PC-9 (cell line): ENCODE measurements around the gene COLQ. TPM values are rescaled to one million over a fixed set of nuclear protein-coding genes. Genes with fewer than 3 reads are reported as not detected.

Experiments
- BruUV-seq: library from RNA; stranded (reverse); fragments of 400-500 nt; replicated peaks from 2 replicates; lab custom pipeline; 2021; lab: Mats Ljungman, UMichigan
- CTCF ChIA-PET: fragments of 300-600 bp; sonication (Branson Sonifier 250); formaldehyde crosslinking; loops from one replicate; lab custom pipeline; 2022; ENCODE audit warnings: antibody characterized with exemption; lab: Charles Lee
- POLR2A ChIA-PET: fragments of 300-600 bp; sonication (Branson Sonifier 250); formaldehyde crosslinking; loops from one replicate; lab custom pipeline; 2022; ENCODE audit warnings: antibody characterized with exemption; ENCODE audit not compliant: unreplicated experiment; lab: Charles Lee
- DNase-seq, 2 experiments: peaks; one replicate each; pipeline versions ENCODE4 v3.0.0 to v3.0.0-alpha.2; 2015 to 2022; ENCODE audit warnings: mixed read lengths in 1 of 2
- H2AFZ ChIP-seq: fragments of 200-600 bp; sonication (generic); 2 replicates; pipeline ENCODE4 v1.8.1; 2017; ENCODE audit warnings: antibody characterized with exemption
- H3F3A ChIP-seq: fragments of 200-600 bp; sonication (generic); 2 replicates; pipeline ENCODE4 v1.8.1; 2017; ENCODE audit warnings: antibody characterized with exemption, mild to moderate bottlenecking, low read depth; ENCODE audit not compliant: insufficient read depth
- H3K27ac ChIP-seq: fragments of 200-600 bp; sonication (generic); 2 replicates; pipeline ENCODE4 v1.6.1; 2016; ENCODE audit warnings: mixed run types
- H3K27me3 ChIP-seq: fragments of 200-600 bp; sonication (generic); 2 replicates; pipeline ENCODE4 v1.6.1; 2016; ENCODE audit warnings: low read depth, mixed run types; ENCODE audit not compliant: insufficient read depth
- H3K36me3 ChIP-seq: fragments of 200-600 bp; sonication (generic); 2 replicates; pipeline ENCODE4 v1.6.1; 2016; ENCODE audit warnings: low read depth, mixed run types
- H3K4me1 ChIP-seq: fragments of 200-600 bp; sonication (generic); replicated peaks from 2 replicates; pipeline ENCODE4 v1.6.1; 2016; ENCODE audit warnings: mixed run types; ENCODE audit not compliant: insufficient read depth
- H3K4me2 ChIP-seq: fragments of 200-600 bp; sonication (generic); 2 replicates; pipeline ENCODE4 v1.6.1; 2017; ENCODE audit warnings: mixed run types
- H3K4me3 ChIP-seq: fragments of 200-600 bp; sonication (generic); 2 replicates; pipeline ENCODE4 v1.6.1; 2016; ENCODE audit warnings: mixed run types
- H3K79me2 ChIP-seq: fragments of 200-600 bp; sonication (generic); 2 replicates; pipeline ENCODE4 v1.6.1; 2017; ENCODE audit warnings: low read depth, mixed run types
- H3K9me2 ChIP-seq: fragments of 200-600 bp; sonication (generic); 2 replicates; pipeline ENCODE4 v1.8.1; 2017; ENCODE audit warnings: mild to moderate bottlenecking; ENCODE audit not compliant: insufficient read depth
- H3K9me3 ChIP-seq: fragments of 200-600 bp; sonication (generic); 2 replicates; pipeline ENCODE4 v1.8.1; 2016; ENCODE audit warnings: low read depth; ENCODE audit not compliant: insufficient read depth
- H4K20me1 ChIP-seq: fragments of 200-600 bp; sonication (generic); 2 replicates; pipeline ENCODE4 v1.8.1; 2017; ENCODE audit not compliant: insufficient read depth
- EZH2 ChIP-seq: fragments of 200-600 bp; sonication (generic); IDR thresholded peaks from 2 replicates; pipeline ENCODE4 v1.8.0; 2017; ENCODE audit warnings: antibody characterized with exemption, low read depth
- intact Hi-C: fragments of 100-400 bp; cut with micrococcal nuclease; formaldehyde crosslinking; loops from one replicate; pipeline ENCODE4 v1.10.0; 2022; ENCODE audit not compliant: unreplicated experiment
- total RNA-seq: library from RNA; stranded (reverse); gene quantifications from 2 replicates; pipeline ENCODE4 v1.2.3, GENCODE V29; 2021
- TF ChIP-seq, protein P1 (sequence below): fragments of 200-600 bp; sonication (generic); conservative IDR thresholded peaks from 2 replicates; pipeline ENCODE4 v1.6.1; 2017; ENCODE audit warnings: mixed run types, antibody characterized with exemption, mild to moderate bottlenecking, moderate library complexity

Gene COLQ
- total RNA-seq, 1 experiment from 2014 or later = 0.79 TPM

- POLR2A ChIA-PET = no interaction called here
- TF ChIP-seq, protein P1, sequence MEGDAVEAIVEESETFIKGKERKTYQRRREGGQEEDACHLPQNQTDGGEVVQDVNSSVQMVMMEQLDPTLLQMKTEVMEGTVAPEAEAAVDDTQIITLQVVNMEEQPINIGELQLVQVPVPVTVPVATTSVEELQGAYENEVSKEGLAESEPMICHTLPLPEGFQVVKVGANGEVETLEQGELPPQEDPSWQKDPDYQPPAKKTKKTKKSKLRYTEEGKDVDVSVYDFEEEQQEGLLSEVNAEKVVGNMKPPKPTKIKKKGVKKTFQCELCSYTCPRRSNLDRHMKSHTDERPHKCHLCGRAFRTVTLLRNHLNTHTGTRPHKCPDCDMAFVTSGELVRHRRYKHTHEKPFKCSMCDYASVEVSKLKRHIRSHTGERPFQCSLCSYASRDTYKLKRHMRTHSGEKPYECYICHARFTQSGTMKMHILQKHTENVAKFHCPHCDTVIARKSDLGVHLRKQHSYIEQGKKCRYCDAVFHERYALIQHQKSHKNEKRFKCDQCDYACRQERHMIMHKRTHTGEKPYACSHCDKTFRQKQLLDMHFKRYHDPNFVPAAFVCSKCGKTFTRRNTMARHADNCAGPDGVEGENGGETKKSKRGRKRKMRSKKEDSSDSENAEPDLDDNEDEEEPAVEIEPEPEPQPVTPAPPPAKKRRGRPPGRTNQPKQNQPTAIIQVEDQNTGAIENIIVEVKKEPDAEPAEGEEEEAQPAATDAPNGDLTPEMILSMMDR = no peak
- TF ChIP-seq EZH2 = no peak
- H3K4me3 ChIP-seq = no peak overlapping the region
- no peaks in the 10 kb centered on the region for H3K36me3 ChIP-seq
- H3K79me2 ChIP-seq = no peaks in the 10 kb centered on the region
- H3K9me2 ChIP-seq = no peaks in the 10 kb centered on the region
- BruUV-seq = no TSS peak
- CTCF ChIA-PET = no interaction called here
- H3K27me3 ChIP-seq = no peaks in the 10 kb centered on the region; the same call in 1 of the 2 replicates
- intact Hi-C loops = no loop called here
- H3K4me2 ChIP-seq = no peak overlapping the region
- DNase-seq = no peak
- no peaks in the 10 kb centered on the region for H3F3A ChIP-seq
- no peak overlapping the region for H2AFZ ChIP-seq
- H3K27ac ChIP-seq = no peak overlapping the region
- no peaks in the 10 kb centered on the region; the same call in 1 of the 2 replicates for H4K20me1 ChIP-seq
- H3K4me1 ChIP-seq = no peaks in the 10 kb centered on the region
- H3K9me3 ChIP-seq = no peaks in the 10 kb centered on the region
These were observed 6.7 kb downstream of the COLQ start for GRCh38 chr3:15514663-15515340.

GRCh38 chr3:15513810-15514662, 7.5 kb downstream of the COLQ start:
- intact Hi-C loops = no loop called here
- Histone ChIP-seq H3K27ac (no peak overlapping the region), H3F3A (no peaks in the 10 kb centered on the region), H2AFZ (no peak overlapping the region), H3K27me3 (no peaks in the 10 kb centered on the region; the same call in 1 of the 2 replicates), H3K4me3 (no peak overlapping the region), H4K20me1 (no peaks in the 10 kb centered on the region; the same call in 1 of the 2 replicates), H3K4me2 (no peak overlapping the region), H3K4me1 (no peaks in the 10 kb centered on the region), H3K9me3 (no peaks in the 10 kb centered on the region), H3K79me2 (no peaks in the 10 kb centered on the region), H3K9me2 (no peaks in the 10 kb centered on the region), H3K36me3 (no peaks in the 10 kb centered on the region)
- ChIA-PET CTCF (no interaction called here), POLR2A (no interaction called here)
- no TSS peak for BruUV-seq
- DNase-seq = no peak
- TF ChIP-seq, protein P1 = no peak
- TF ChIP-seq EZH2 = no peak

DNA sequence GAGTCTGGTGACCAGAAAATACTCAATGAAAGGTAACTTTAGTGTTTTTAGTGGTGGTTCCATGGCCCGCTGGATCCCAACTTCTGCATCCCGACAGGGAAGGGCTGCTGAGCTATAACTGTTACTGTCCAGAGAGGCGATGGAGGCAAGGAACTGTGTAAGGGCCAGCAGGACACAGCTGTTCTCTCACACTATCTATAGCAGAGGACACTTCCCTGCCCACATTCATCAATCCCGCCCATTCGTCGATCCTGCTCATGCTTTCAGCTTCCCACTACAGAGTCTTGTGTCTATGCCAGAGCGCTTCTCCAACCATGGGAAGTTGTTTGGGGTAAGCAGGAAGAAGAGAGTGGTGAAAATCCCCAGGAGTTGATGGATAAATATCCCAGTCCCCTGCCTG, 8.4 kb downstream of the COLQ start:
- POLR2A ChIA-PET = interaction anchor here (0.5 kb wide), 1 partner anchor 295 kb away, joined by 3 read pairs; no protein-coding TSS in a partner anchor
- intact Hi-C loops = no loop called here
- no TSS peak for BruUV-seq

More for the DNA sequence above, 8.4 kb downstream of the COLQ start:
- no peaks in the 10 kb centered on the region for H3K9me3 ChIP-seq
- CTCF ChIA-PET = no interaction called here
- no peak overlapping the region for H2AFZ ChIP-seq
- H3K4me2 ChIP-seq = no peak overlapping the region
- H3K4me3 ChIP-seq = no peak overlapping the region
- no peaks in the 10 kb centered on the region for H3K9me2 ChIP-seq
- H3F3A ChIP-seq = no peaks in the 10 kb centered on the region
- no peak for DNase-seq
- H3K4me1 ChIP-seq = no peaks in the 10 kb centered on the region
- TF ChIP-seq EZH2 = no peak
- TF ChIP-seq, protein P1 = no peak
- H3K27me3 ChIP-seq = no peaks in the 10 kb centered on the region; the same call in 1 of the 2 replicates
- no peaks in the 10 kb centered on the region for H3K36me3 ChIP-seq
- no peak overlapping the region for H3K27ac ChIP-seq
- no peaks in the 10 kb centered on the region for H3K79me2 ChIP-seq
- no peaks in the 10 kb centered on the region; the same call in 1 of the 2 replicates for H4K20me1 ChIP-seq
